ENCODE measurements around the gene ANGPTL4.

DNA sequence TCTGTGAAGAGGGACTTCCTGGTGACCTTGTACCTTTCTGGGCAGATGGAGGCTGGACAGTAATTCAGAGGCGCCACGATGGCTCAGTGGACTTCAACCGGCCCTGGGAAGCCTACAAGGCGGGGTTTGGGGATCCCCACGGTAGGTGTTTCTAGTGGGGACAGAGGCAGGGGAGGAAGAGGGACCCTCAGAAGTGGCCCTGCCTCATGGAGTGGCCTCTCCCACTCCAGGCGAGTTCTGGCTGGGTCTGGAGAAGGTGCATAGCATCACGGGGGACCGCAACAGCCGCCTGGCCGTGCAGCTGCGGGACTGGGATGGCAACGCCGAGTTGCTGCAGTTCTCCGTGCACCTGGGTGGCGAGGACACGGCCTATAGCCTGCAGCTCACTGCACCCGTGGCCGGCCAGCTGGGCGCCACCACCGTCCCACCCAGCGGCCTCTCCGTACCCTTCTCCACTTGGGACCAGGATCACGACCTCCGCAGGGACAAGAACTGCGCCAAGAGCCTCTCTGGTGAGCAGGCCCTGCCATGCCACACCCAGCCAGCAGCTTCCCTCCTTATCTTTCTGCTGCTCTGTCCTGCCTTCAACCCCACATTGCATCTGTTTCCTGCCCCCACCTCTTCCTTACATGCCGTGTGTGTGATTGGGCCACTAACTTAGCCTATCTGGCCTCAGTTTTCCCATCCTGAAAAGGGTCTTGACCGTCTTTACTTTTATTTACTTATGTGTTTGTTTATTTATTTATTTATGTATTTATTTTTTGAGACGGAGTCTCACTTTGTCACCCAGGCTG is 7.3 kb downstream of the ANGPTL4 start:
- TF ChIP-seq, protein P1, sequence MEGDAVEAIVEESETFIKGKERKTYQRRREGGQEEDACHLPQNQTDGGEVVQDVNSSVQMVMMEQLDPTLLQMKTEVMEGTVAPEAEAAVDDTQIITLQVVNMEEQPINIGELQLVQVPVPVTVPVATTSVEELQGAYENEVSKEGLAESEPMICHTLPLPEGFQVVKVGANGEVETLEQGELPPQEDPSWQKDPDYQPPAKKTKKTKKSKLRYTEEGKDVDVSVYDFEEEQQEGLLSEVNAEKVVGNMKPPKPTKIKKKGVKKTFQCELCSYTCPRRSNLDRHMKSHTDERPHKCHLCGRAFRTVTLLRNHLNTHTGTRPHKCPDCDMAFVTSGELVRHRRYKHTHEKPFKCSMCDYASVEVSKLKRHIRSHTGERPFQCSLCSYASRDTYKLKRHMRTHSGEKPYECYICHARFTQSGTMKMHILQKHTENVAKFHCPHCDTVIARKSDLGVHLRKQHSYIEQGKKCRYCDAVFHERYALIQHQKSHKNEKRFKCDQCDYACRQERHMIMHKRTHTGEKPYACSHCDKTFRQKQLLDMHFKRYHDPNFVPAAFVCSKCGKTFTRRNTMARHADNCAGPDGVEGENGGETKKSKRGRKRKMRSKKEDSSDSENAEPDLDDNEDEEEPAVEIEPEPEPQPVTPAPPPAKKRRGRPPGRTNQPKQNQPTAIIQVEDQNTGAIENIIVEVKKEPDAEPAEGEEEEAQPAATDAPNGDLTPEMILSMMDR (conservative IDR thresholded peaks at IDR 0.05 in 1 of 2, IDR thresholded peaks at IDR 0.05 in 1 of 2; ENCODE audit: low read depth in 1 of 2, low read length in 2 of 2), result no peak
- no peak for TF ChIP-seq EZH2 (IDR thresholded peaks at IDR 0.05; ENCODE audit: low read length, missing control alignments)
